Sigmoid colon (tissue), 7 donors: Measurements from ENCODE around the gene LIPH. TPM values are rescaled to one million over a fixed set of nuclear protein-coding genes. Genes with fewer than 3 reads are reported as not detected.

Experiments used
- DNase-seq: peaks from one replicate; pipeline ENCODE4 v3.0.0-alpha.2; 2019
- H3K27ac ChIP-seq, 4 donors: fragments of 200-600 bp; sonication (generic); one replicate each; pipeline ENCODE4 v1.5.1; 2016 to 2019; ENCODE audit warnings: mild to moderate bottlenecking in 1 of 4
- H3K27me3 ChIP-seq, 3 donors: fragments of 200-600 bp; sonication (generic); one replicate each; pipeline ENCODE4 v1.5.1; 2019; ENCODE audit warnings: mild to moderate bottlenecking in 1 of 3
- H3K36me3 ChIP-seq, 4 donors: fragments of 200-600 bp; sonication (generic); one replicate each; pipeline ENCODE4 v1.5.1; 2016 to 2019
- H3K4me1 ChIP-seq, 4 donors: fragments of 200-600 bp; sonication (generic); one replicate each; pipeline ENCODE4 v1.5.1; 2017 to 2019
- H3K4me3 ChIP-seq, 4 donors: fragments of 200-600 bp; sonication (generic); one replicate each; pipeline ENCODE4 v1.5.1; 2017 to 2019; ENCODE audit warnings: mild to moderate bottlenecking in 2 of 4, moderate library complexity in 1 of 4
- H3K9me3 ChIP-seq, 4 donors: fragments of 200-600 bp in 3 of 4; sonication (generic) in 3 of 4; one replicate each; pipeline versions ENCODE4 v1.5.1 to v1.6.1; 2013 to 2019
- EP300 ChIP-seq, 4 donors: sonication (generic); formaldehyde crosslinking; IDR thresholded peaks; one replicate each; pipeline ENCODE4 v1.6.1; 2017; ENCODE audit warnings: antibody characterized with exemption in 4 of 4
- POLR2A ChIP-seq, 2 donors: fragments of 450-650 bp; IDR thresholded peaks; one replicate each; pipeline ENCODE4 v1.6.1; 2016; ENCODE audit warnings: antibody characterized with exemption in 2 of 2, mild to moderate bottlenecking in 2 of 2, moderate library complexity in 2 of 2
- POLR2AphosphoS5 ChIP-seq, 4 donors: sonication (generic); formaldehyde crosslinking; IDR thresholded peaks; one replicate each; pipeline ENCODE4 v1.6.1; 2017; ENCODE audit warnings: antibody characterized with exemption in 4 of 4
- WGBS, 2 donors: extraction: QIAGEN DNeasy Blood & Tissue Kit; methylation state at CpG; one replicate each; pipeline ENCODE4 v1.1.7; 2013; 5-methylcytosine and 5-hydroxymethylcytosine counted together
- intact Hi-C: fragments of 100-400 bp; cut with DNase I; formaldehyde crosslinking; loops from one replicate; pipeline ENCODE4 v1.15.1; 2023
- polyA plus RNA-seq, 3 donors: library from polyadenylated mRNA; stranded (reverse); fragments of 200-250 nt; gene quantifications; one replicate each; pipeline ENCODE4 v1.2.3, GENCODE V29; 2013
- total RNA-seq, 4 donors: library from RNA; depleted of rRNA; stranded (reverse); fragments of >200 nt; gene quantifications; one replicate each; pipeline ENCODE4 v1.1.0, GENCODE V29; 2016
- TF ChIP-seq, protein P1 (sequence below), 4 experiments: fragments of 450-650 bp in 3 of 4; fragments of 200-600 bp in 1 of 4; IDR thresholded peaks; one replicate each; pipeline ENCODE4 v1.5.1; 2016 to 2019; ENCODE audit warnings: antibody characterized with exemption in 4 of 4, mild to moderate bottlenecking in 3 of 4, moderate library complexity in 2 of 4
- donor health status: healthy with polysubstance abuse.
- donor health status: Bipolar disorder and iron deficiency.
- donor health status: healthy.

LIPH gene
- total and polyA plus RNA-seq, 7 donors = 0.14 to 37.1 (median 16.2) TPM; not detected in 2

DNA sequence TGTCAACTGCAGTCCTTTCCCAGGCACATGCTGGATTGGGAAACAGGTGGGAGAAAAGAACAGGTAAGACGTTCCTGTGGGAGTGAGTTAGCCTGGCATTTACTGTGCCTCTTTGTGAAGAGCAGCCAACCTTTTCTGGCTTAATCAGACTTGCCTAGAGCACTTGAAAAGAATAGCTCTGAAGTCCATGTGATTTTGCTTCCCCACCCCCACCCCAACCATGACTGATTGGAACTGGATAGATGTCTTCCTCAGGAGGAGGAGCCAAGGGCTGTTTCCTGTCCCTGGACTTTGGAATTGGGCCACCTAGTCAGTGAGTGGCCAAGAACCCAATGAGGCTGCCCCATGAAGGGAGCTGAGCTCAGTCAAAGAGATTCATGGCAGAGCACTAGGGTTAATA, 48.9 kb downstream of the LIPH start:
- Histone ChIP-seq H3K27ac (no peak overlapping the region), H3K27me3 (no peaks in the 10 kb centered on the region), H3K4me3 (no peak overlapping the region), H3K9me3 (no peaks in the 10 kb centered on the region), H3K4me1 (peaks cover 0 to 5% (median 2%) of the 10 kb centered on the region in 4 donors), H3K36me3 (no peaks in the 10 kb centered on the region)
- 47 to 77% methylated on average over 1 of the region's 1 CpG for WGBS, 2 donors
- TF ChIP-seq EP300 (IDR thresholded peaks at IDR 0.05) = no peak
- intact Hi-C loops = no loop called here
- DNase-seq = no peak

DNA sequence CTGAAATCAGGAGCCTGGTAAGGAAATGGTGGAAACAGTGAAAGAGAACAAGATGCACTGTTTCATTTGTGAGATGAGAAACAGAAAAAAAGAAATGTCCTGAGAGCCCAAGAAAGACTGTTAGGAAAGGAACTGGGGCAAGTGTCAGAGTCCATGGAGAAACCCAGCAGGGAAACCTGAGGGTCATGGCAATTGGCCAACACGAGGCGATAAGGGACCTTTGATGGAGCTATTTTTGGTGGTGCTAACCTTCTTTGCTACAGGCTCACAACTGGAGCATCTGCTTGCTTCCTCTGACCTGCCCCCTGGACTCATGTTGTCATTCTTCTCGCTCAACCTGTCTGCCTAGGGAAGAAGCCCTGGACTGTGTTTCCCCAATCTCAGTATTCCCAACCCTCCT, 49.4 kb downstream of the LIPH start:
- no peaks in the 10 kb centered on the region for H3K9me3 ChIP-seq
- H3K36me3 ChIP-seq = no peaks in the 10 kb centered on the region
- peaks cover 0 to 6% (median 2%) of the 10 kb centered on the region in 4 donors for H3K4me1 ChIP-seq
- H3K4me3 ChIP-seq = no peak overlapping the region
- H3K27ac ChIP-seq = no peak overlapping the region
- WGBS, 2 donors = 66 to 83% methylated on average over 3 of the region's 3 CpGs
- no peak for DNase-seq
- TF ChIP-seq POLR2A (IDR thresholded peaks at IDR 0.05) = no peak
- intact Hi-C loops = no loop called here
- no peaks in the 10 kb centered on the region for H3K27me3 ChIP-seq

DNA sequence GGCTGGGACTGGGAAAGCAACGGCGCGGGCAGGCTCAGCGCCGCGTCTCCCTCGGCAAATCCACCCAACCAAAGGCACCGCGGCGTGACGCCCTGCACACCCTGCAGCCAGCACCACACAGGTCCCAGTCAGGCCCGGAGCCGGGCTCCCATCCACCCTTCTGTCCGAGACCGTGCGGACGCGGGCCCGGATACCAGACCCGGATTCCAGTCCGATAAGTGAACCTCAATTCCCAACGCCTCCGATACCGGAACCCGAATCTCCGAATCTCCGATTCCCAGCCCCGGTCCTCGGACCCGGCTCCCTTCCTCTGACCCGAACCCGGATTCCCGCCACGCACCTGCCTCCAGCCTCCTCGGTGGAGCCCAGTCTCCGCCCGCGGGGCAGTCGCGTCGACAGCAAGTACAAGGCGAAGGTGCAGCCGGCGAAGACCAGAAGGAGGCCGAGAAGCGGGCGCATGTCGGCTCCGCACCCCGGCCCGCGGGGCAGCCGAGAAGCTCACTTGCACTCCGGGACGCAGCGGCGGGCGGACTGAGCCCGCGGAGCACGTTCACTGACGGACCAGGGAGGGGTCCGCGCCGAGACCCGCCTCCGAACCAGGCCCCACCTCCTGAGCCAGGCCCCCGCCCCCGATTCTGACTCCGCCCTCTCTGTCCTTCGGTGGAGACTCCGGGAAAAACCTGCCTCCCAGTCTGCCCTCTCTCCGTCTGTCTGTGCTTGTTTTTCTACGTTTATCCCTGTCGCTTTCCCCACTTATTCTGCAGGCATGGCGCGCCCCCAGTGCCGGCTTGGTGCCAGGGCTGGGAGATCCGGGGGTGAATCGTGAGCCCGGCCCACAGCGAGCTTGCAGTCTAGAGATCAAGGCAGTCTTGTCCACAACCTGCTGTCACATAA, 53.6 kb downstream of the LIPH start, which contains the start of gene TMEM41A:
Gene TMEM41A (minus strand): TSS at position 533 of the 894 bp plus-strand sequence. CDS start 74 bp downstream, at position 459.
- no peaks in the 10 kb centered on the region for H3K27me3 ChIP-seq
- no peaks in the 10 kb centered on the region for H3K9me3 ChIP-seq
- WGBS, 2 donors = 1% methylated on average over 82 of the region's 82 CpGs
- H3K4me3 ChIP-seq = peak within 1 kb of the TSS; percentile 69 to 88 (median 85)
- peak; percentile 95 for DNase-seq
- TF ChIP-seq EP300 (IDR thresholded peaks at IDR 0.05) (no peak), POLR2A (IDR thresholded peaks at IDR 0.05) (peak; percentile 42 to 75), POLR2AphosphoS5 (IDR thresholded peaks at IDR 0.05) (peak; percentile 84 to 97 (median 94))
- TF ChIP-seq, protein P1, sequence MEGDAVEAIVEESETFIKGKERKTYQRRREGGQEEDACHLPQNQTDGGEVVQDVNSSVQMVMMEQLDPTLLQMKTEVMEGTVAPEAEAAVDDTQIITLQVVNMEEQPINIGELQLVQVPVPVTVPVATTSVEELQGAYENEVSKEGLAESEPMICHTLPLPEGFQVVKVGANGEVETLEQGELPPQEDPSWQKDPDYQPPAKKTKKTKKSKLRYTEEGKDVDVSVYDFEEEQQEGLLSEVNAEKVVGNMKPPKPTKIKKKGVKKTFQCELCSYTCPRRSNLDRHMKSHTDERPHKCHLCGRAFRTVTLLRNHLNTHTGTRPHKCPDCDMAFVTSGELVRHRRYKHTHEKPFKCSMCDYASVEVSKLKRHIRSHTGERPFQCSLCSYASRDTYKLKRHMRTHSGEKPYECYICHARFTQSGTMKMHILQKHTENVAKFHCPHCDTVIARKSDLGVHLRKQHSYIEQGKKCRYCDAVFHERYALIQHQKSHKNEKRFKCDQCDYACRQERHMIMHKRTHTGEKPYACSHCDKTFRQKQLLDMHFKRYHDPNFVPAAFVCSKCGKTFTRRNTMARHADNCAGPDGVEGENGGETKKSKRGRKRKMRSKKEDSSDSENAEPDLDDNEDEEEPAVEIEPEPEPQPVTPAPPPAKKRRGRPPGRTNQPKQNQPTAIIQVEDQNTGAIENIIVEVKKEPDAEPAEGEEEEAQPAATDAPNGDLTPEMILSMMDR (IDR thresholded peaks at IDR 0.05) = no peak
- H3K36me3 ChIP-seq = peaks cover 4 to 31% (median 25%) of the 10 kb centered on the region in 4 donors
- intact Hi-C loops = loop anchor here (2.0 to 5.0 kb wide), 3 partner anchors 88 to 216 kb away; partner anchors contain the start of genes MAP3K13 and SENP2
- peaks cover 0 to 22% (median 18%) of the 10 kb centered on the region in 4 donors for H3K4me1 ChIP-seq
- peak within 1 kb of the TSS; percentile 86 to 95 (median 90) for H3K27ac ChIP-seq

DNA sequence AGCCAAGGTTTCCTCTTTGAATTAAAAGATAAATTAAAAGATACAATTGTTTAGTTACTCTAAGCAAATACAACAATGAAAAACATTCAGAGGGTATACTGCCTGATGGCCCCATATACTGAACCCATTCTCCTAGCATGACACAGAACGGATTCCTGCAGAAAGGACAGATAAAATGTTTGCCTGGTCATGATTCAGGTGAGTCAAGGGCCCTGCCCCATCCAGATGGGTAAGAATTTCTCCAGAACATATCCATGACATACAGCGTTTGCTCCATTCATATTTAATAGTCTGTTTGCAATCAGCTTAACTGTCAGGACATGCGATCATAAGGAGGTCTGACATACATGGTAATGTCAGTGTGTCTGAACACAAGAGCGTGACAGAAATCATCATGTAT, 62.1 kb downstream of the LIPH start:
- Histone ChIP-seq H3K36me3 (peaks cover 4 to 78% (median 25%) of the 10 kb centered on the region in 4 donors), H3K27ac (no peak overlapping the region), H3K4me3 (no peak overlapping the region), H3K4me1 (no peaks in the 10 kb centered on the region), H3K9me3 (no peaks in the 10 kb centered on the region), H3K27me3 (no peaks in the 10 kb centered on the region)
- intact Hi-C loops = no loop called here
- TF ChIP-seq POLR2AphosphoS5 (IDR thresholded peaks at IDR 0.05) (no peak), EP300 (IDR thresholded peaks at IDR 0.05) (no peak)
- no peak for DNase-seq
- WGBS, 2 donors = 83 to 94% methylated on average over 4 of the region's 4 CpGs

DNA sequence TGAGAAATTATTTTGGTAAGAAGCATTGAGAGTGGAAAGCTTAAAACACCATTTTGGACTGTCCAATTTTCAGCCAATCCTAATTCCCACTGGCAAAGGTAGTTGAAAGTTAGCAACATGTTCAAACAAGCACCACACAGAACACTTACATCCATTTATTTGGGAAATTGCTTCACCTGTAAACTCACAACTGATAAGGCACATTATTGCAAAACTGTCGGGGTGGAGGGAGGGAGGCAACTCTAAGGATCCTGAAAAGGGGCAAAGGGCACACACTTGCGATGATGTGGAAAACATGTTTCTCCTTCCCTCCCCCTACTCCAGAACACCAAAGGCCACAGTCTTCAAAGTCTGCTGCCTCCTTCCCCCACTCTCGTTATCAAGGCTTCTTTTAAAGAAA, 62.9 kb downstream of the LIPH start:
- intact Hi-C loops = no loop called here

DNA sequence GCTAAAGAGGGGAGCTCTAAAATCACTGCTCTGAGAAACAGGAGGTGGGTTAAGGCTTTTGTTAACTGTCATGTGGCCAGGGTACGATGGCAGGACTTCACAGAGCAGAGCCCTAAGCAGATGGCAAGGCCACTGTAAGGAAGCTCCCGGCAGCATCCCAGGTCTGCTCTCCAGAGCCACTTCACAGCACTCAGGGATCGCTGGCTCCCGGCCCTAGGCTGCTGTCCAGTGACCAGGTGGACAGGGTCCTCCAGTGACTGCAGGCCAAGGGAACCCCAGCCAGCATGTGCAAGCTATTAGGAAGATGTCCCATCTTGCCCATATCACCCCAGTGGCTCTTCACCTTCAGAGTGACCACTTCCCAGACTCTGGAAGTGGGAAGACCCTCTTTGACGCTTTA, 63.9 kb downstream of the LIPH start:
- peaks cover 4 to 70% (median 11%) of the 10 kb centered on the region in 4 donors for H3K36me3 ChIP-seq
- intact Hi-C loops = no loop called here
- no peak for DNase-seq
- TF ChIP-seq POLR2A (IDR thresholded peaks at IDR 0.05) = no peak
- TF ChIP-seq POLR2AphosphoS5 (IDR thresholded peaks at IDR 0.05) = no peak
- TF ChIP-seq, protein P1 (IDR thresholded peaks at IDR 0.05) = no peak
- no peak for TF ChIP-seq EP300 (IDR thresholded peaks at IDR 0.05)
- H3K4me1 ChIP-seq = no peaks in the 10 kb centered on the region
- H3K27me3 ChIP-seq = no peaks in the 10 kb centered on the region
- H3K4me3 ChIP-seq = no peak overlapping the region
- WGBS, 2 donors = 95 to 97% methylated on average over 5 of the region's 5 CpGs
- H3K27ac ChIP-seq = no peak overlapping the region
- no peaks in the 10 kb centered on the region for H3K9me3 ChIP-seq

More for the DNA sequence above, 62.9 kb downstream of the LIPH start:
- H3K36me3 ChIP-seq = peaks cover 4 to 73% (median 19%) of the 10 kb centered on the region in 4 donors
- no peak overlapping the region for H3K27ac ChIP-seq
- no peaks in the 10 kb centered on the region for H3K27me3 ChIP-seq
- no peak overlapping the region for H3K4me3 ChIP-seq
- 20 to 66% methylated on average over 3 of the region's 3 CpGs for WGBS, 2 donors
- H3K4me1 ChIP-seq = no peaks in the 10 kb centered on the region
- no peak for DNase-seq
- no peaks in the 10 kb centered on the region for H3K9me3 ChIP-seq
- TF ChIP-seq, protein P1 (IDR thresholded peaks at IDR 0.05) = no peak
- no peak for TF ChIP-seq POLR2AphosphoS5 (IDR thresholded peaks at IDR 0.05)
- TF ChIP-seq POLR2A (IDR thresholded peaks at IDR 0.05) = no peak
- TF ChIP-seq EP300 (IDR thresholded peaks at IDR 0.05) = no peak
